ENCODE data around the gene PHRF1.

GRCh38 chr11:638631-639331 lies 62.5 kb downstream of the PHRF1 start:
- no peak for TF ChIP-seq ZFX (IDR thresholded peaks at IDR 0.05)
- no peak for TF ChIP-seq POLR2A (IDR thresholded peaks at IDR 0.05; ENCODE audit: borderline replicate concordance, extremely low read depth, insufficient read depth, insufficient read length)
- no peak for TF ChIP-seq CTCF (IDR thresholded peaks at IDR 0.05 in 2 of 3, conservative IDR thresholded peaks at IDR 0.05 in 1 of 3; ENCODE audit: borderline replicate concordance in 1 of 3, insufficient read depth in 1 of 3, low read depth in 2 of 3, low read length in 2 of 3)
- TF ChIP-seq MAX (IDR thresholded peaks at IDR 0.05) = no peak
- no peak for TF ChIP-seq EZH2 (IDR thresholded peaks at IDR 0.05)
- no peak for TF ChIP-seq TCF7L2 (IDR thresholded peaks at IDR 0.05; ENCODE audit: borderline replicate concordance, extremely low read depth, insufficient read depth, insufficient read length)
- TF ChIP-seq YY1 (IDR thresholded peaks at IDR 0.05; ENCODE audit: extremely low read depth, insufficient replicate concordance, low read depth, low read length) = no peak
- TF ChIP-seq SP1 (IDR thresholded peaks at IDR 0.05; ENCODE audit: low read depth) = no peak
- no peak for TF ChIP-seq SIN3A (IDR thresholded peaks at IDR 0.05; ENCODE audit: low read depth)
- TF ChIP-seq ELF1 (IDR thresholded peaks at IDR 0.05; ENCODE audit: borderline replicate concordance, low read depth) = no peak
- TF ChIP-seq POLR2AphosphoS5 (IDR thresholded peaks at IDR 0.05; ENCODE audit: low read depth, low read length) = no peak

Data from HCT116 (cell line).